Measurements from ENCODE around the gene PER1.

PER1 gene

DNA sequence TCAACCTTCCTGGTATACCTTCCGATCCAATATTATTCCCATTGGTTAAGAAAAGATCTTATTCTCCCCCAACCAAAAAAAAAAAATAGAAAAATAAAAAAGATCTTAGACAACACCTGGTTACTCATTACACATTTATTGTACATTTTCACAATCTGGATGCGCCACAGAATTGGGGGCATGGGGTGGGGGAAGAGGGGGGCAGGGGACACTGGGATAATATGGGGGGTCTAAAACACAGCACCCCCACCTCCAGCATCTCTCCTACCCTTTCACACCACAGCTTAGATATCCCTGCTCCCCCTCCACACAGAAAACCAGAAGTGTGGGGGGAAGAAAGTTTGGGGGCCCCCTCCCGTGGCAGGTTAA lies 6.8 kb upstream of the PER1 start:
- H3K36me3 ChIP-seq (ENCODE audit: control insufficient read depth, insufficient read depth, low read length): peaks cover 5% of the 10 kb centered on the region
- TF ChIP-seq, protein P1, sequence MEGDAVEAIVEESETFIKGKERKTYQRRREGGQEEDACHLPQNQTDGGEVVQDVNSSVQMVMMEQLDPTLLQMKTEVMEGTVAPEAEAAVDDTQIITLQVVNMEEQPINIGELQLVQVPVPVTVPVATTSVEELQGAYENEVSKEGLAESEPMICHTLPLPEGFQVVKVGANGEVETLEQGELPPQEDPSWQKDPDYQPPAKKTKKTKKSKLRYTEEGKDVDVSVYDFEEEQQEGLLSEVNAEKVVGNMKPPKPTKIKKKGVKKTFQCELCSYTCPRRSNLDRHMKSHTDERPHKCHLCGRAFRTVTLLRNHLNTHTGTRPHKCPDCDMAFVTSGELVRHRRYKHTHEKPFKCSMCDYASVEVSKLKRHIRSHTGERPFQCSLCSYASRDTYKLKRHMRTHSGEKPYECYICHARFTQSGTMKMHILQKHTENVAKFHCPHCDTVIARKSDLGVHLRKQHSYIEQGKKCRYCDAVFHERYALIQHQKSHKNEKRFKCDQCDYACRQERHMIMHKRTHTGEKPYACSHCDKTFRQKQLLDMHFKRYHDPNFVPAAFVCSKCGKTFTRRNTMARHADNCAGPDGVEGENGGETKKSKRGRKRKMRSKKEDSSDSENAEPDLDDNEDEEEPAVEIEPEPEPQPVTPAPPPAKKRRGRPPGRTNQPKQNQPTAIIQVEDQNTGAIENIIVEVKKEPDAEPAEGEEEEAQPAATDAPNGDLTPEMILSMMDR (IDR thresholded peaks at IDR 0.05; ENCODE audit: insufficient read depth, low read length, poor library complexity, severe bottlenecking): no peak
- no peaks in the 10 kb centered on the region for H3K27me3 ChIP-seq (replicated peaks; ENCODE audit: control insufficient read depth, insufficient read depth, low read length)
- no peak for DNase-seq (ENCODE audit: extremely low read depth, insufficient read length)
- no peak overlapping the region for H3K4me3 ChIP-seq (replicated peaks; ENCODE audit: low read depth, low read length)

DNA sequence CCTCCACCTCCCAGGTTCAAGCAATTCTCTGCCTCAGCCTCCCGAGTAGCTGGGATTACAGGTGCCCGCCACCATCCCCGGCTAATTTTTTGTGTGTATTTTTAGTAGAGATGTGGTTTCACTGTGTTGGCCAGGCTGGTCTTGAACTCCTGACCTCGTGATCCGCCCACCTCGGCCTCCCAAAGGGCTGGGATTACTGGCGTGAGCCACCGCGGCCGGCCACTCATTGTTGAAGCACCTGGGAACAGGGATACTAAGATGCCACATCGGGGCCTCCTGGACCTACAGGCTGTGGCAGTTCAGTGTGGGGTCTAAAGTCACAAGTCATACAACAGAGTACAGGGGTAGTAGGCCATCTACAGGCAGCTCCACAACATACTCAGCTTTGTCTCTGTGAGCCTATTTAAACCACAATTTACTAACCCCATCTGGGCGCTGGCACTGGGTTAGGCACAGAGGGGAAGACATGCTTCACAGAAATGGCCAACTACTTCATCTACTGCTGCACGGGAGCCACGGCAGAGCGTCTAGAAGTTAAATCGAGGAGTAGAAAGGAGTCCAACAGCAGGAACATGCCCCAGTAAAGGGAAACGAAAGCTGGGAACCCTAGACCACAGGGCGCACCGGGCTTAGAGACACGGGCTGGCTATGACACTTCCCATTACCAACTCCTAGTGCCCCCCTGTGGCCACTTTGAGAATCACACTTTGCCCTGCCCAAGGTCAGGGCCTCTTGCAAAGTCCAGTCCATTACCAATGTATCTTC lies 6.2 kb upstream of the PER1 start:
- DNase-seq (ENCODE audit: extremely low read depth, insufficient read length): peak; percentile 57
- H3K4me3 ChIP-seq (replicated peaks; ENCODE audit: low read depth, low read length): no peak overlapping the region
- H3K27me3 ChIP-seq (replicated peaks; ENCODE audit: control insufficient read depth, insufficient read depth, low read length): no peaks in the 10 kb centered on the region
- H3K36me3 ChIP-seq (ENCODE audit: control insufficient read depth, insufficient read depth, low read length): peaks cover 5% of the 10 kb centered on the region
- TF ChIP-seq, protein P1 (IDR thresholded peaks at IDR 0.05; ENCODE audit: insufficient read depth, low read length, poor library complexity, severe bottlenecking): peak; percentile 82

DNA sequence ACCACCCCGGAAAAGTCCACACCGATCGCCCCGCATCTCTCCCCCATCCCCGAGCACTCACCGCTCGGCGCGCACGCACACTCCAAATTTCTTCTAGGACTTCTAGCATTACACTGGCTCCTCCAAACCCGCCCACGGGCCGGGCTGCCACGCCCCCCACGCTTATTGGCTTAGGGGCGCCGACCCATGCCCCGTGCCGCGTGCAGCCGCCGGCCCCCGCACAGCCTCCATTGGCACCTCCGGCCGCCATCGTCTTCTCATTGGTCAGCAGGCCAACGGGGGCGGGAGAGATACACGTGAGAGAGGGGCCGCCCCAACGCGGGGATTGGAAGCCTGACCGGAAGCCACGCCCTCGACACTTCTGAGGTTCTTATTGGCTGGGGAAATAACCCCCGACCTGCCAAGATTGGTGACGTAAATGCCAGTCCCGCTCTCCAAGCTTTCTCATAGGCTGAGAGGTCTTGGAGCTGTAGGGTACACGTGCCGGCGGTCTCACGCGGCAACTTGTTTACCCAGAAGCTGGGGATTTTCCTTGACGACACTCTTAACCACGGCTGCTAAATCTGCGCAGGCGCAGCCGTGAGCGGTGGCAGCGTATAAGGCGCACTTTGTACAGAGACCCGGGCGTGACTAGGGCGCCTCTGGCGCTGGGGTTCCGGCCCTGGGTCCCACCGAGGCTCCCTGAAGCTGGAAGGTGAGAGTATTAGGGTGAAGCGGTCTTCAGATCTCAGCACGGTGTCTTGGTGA lies 4.2 kb upstream of the PER1 start:
- peak overlapping the region; percentile 62 for H3K4me3 ChIP-seq (replicated peaks; ENCODE audit: low read depth, low read length)
- peaks cover 5% of the 10 kb centered on the region for H3K36me3 ChIP-seq (ENCODE audit: control insufficient read depth, insufficient read depth, low read length)
- H3K27me3 ChIP-seq (replicated peaks; ENCODE audit: control insufficient read depth, insufficient read depth, low read length): no peaks in the 10 kb centered on the region
- TF ChIP-seq, protein P1 (IDR thresholded peaks at IDR 0.05; ENCODE audit: insufficient read depth, low read length, poor library complexity, severe bottlenecking): no peak
- peak; percentile 100 for DNase-seq (ENCODE audit: extremely low read depth, insufficient read length)

DNA sequence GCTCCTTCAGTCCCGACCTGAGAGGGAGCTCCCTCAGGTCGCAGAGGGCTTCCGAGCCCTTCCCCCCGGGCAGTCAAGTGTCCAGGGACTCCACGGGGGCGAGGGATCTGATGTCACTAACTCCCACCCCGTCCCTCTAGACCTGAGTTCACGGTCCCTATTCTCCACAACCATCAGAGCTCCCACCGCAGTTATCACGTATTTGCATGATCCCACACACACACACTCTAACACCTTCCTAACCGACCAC lies 3.7 kb upstream of the PER1 start:
- TF ChIP-seq, protein P1 (IDR thresholded peaks at IDR 0.05; ENCODE audit: insufficient read depth, low read length, poor library complexity, severe bottlenecking): no peak
- no peak for DNase-seq (ENCODE audit: extremely low read depth, insufficient read length)
- Histone ChIP-seq H3K4me3 (replicated peaks; ENCODE audit: low read depth, low read length) (peak overlapping the region; percentile 62), H3K27me3 (replicated peaks; ENCODE audit: control insufficient read depth, insufficient read depth, low read length) (no peaks in the 10 kb centered on the region), H3K36me3 (ENCODE audit: control insufficient read depth, insufficient read depth, low read length) (peaks cover 4% of the 10 kb centered on the region)

DNA sequence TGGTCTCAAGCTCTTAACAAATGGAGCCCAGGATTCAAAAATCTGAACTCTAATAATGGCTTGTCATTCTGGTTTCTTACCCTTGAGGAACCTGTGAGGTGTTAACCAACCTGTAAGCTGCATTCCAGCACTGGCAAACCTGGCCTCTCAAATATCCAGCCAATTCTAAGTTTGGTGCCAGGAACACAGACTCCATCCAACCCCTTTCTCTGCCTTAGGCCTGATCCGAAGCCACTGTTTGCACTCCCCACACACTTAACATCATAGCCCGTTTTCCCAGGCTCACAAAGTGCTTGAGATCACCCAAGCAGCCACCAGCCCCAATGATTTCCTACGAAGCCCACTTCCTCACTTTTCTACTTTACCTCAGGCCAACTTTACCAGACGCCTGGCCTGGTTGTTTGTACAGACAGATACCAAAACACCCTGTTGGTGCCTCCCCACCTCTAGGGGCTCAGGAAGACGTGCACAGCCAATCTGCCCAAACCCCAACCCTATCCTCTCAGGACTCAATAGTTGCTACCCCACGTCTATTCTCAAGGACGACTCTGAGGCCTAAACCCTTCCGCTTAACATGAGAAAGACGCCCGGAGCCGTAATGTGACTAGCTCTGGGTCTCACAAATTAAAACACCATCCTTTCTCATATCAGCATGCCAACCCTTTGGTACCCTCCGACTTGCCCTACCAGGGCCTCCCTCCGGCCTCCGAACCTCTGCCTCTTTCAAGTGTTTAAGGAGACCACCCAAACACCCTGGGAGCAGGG lies 3.2 kb upstream of the PER1 start:
- DNase-seq (ENCODE audit: extremely low read depth, insufficient read length): no peak

More for the DNA sequence above, 3.2 kb upstream of the PER1 start:
- TF ChIP-seq, protein P1 (IDR thresholded peaks at IDR 0.05; ENCODE audit: insufficient read depth, low read length, poor library complexity, severe bottlenecking): no peak
- H3K27me3 ChIP-seq (replicated peaks; ENCODE audit: control insufficient read depth, insufficient read depth, low read length): no peaks in the 10 kb centered on the region
- peak overlapping the region; percentile 62 for H3K4me3 ChIP-seq (replicated peaks; ENCODE audit: low read depth, low read length)
- peaks cover 2% of the 10 kb centered on the region; the same call in 1 of the 2 replicates for H3K36me3 ChIP-seq (ENCODE audit: control insufficient read depth, insufficient read depth, low read length)
